ENCODE data around the gene ASB8. TPM values are rescaled to one million over a fixed set of nuclear protein-coding genes. Genes with fewer than 3 reads are reported as not detected.
A peak's percentile ranks its signal among the peaks of the same experiment; 100 is the strongest.
"Not testable (repeated sequence)": the region's sequence is repeated elsewhere in the genome, so short reads cannot be mapped to it uniquely, and the experiment has no call there.

Gene ASB8
- total RNA-seq, 3 donors from 2014 or later (not counting 1 experiment from before 2014, with no cell fraction given): 62.9 to 73.8 (median 71.3) TPM

DNA sequence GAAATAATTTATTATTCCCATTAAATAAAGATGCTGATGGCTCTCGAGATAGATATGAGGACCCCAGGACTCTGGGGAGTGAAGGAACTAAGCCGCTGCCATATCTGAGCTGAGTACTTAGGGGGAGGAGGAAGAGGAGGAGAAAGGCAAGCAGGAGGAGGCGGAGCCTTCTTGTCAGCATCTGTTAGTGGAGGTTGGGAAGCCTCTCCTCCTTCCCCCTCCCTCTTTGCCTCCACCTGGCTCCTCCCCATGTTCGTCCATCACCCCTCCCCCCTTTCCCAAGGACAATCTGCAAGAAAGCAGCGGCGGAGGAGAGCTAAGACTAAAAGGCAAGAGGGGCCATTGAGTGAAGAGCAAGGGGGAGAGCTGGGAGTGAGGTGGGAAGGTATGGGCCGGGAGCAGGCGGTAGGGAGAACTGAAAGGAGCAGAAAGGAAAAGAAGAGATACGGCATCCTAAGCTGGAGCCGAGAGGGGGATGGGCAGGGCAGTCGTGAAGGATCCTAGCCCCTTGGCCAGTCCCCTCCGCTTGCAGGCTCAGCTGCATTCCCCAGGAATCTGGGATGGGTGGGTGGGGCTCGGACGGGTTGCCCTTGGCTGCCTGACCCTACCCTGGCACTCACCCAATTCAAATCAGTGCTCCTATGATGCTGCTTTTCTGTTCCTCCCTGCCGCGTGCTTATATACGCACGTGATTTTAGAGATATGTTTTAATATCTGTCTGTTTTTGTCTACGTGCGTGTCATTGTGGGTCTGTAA lies 38.1 kb downstream of the ASB8 start, which contains the start of gene PFKM:
TSS of gene PFKM (plus strand) at position 287 of the 756 bp plus-strand sequence. CDS start 3,411 bp downstream, outside the sequence.
- TF ChIP-seq, protein P1, sequence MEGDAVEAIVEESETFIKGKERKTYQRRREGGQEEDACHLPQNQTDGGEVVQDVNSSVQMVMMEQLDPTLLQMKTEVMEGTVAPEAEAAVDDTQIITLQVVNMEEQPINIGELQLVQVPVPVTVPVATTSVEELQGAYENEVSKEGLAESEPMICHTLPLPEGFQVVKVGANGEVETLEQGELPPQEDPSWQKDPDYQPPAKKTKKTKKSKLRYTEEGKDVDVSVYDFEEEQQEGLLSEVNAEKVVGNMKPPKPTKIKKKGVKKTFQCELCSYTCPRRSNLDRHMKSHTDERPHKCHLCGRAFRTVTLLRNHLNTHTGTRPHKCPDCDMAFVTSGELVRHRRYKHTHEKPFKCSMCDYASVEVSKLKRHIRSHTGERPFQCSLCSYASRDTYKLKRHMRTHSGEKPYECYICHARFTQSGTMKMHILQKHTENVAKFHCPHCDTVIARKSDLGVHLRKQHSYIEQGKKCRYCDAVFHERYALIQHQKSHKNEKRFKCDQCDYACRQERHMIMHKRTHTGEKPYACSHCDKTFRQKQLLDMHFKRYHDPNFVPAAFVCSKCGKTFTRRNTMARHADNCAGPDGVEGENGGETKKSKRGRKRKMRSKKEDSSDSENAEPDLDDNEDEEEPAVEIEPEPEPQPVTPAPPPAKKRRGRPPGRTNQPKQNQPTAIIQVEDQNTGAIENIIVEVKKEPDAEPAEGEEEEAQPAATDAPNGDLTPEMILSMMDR (IDR thresholded peaks at IDR 0.05): no peak
- Histone ChIP-seq H3K4me1 (ENCODE audit: control insufficient read depth, insufficient read depth, low read length) (peaks cover 10% of the 10 kb centered on the region), H3K27me3 (ENCODE audit: control insufficient read depth, insufficient read depth, low read length) (peaks cover 2% of the 10 kb centered on the region), H3K36me3 (ENCODE audit: control insufficient read depth, insufficient read depth, low read length) (no peaks in the 10 kb centered on the region), H3K27ac (ENCODE audit: low read length) (no peak within 1 kb of the TSS), H3K9me3 (ENCODE audit: control insufficient read depth, insufficient read depth, low read length) (no peaks in the 10 kb centered on the region), H3K4me3 (ENCODE audit: low read length) (peak within 1 kb of the TSS; percentile 47)
- Mint-ChIP-seq H3K4me1 (peaks cover 12 to 14% of the 10 kb centered on the region in 2 donors), H3K27ac (peak within 1 kb of the TSS in 1 of 2 donors; percentile 7), H3K9me3 (no peaks in the 10 kb centered on the region), H3K4me3 (peak within 1 kb of the TSS; percentile 91), H3K36me3 (no peaks in the 10 kb centered on the region), H3K27me3 (ENCODE audit: low read depth in 2 of 2) (peaks cover 15 to 19% of the 10 kb centered on the region in 2 donors)
- 4% methylated on average over 18 of the region's 20 CpGs for WGBS (ENCODE audit: insufficient coverage)
- intact Hi-C loops (cut with micrococcal nuclease): no loop called here
- peak in 1 of 2 donors; percentile 81 for DNase-seq
- ATAC-seq: peak; percentile 81 to 98 (median 95)

DNA sequence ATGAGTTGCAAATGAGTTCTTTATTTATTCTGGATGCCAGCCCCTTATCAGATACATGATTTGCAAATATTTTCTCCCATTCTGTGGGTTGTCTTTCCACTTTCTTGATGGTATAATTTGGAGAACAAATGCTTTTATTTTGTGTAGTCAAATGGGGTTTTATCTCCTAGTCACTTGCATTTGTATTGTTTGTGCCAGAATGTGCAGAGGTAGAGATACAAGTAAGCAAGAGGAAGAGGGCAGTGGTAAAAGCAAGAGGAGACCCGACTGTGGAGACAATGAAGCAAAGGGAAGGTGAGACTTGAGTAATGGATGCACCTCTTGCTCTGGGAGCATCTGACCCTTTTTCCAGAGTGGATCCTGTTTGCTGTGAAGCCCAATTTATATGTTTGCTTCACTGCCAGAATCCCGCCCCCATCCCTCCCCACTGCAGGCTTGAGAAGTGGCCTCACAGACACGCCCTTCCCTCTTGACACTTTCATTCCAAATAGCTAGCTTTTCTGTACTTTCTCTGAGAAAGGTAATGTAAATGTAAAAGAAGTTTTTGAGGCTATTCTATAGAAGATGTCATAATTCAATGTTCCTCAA lies 38.9 kb downstream of the ASB8 start:
- intact Hi-C loops (cut with micrococcal nuclease): no loop called here
- no peaks in the 10 kb centered on the region for H3K36me3 Mint-ChIP-seq
- H3K4me1 Mint-ChIP-seq: peaks cover 12 to 14% of the 10 kb centered on the region in 2 donors
- Histone ChIP-seq H3K4me1 (ENCODE audit: control insufficient read depth, insufficient read depth, low read length) (peaks cover 10% of the 10 kb centered on the region), H3K36me3 (ENCODE audit: control insufficient read depth, insufficient read depth, low read length) (no peaks in the 10 kb centered on the region), H3K4me3 (ENCODE audit: low read length) (no peak overlapping the region), H3K9me3 (ENCODE audit: control insufficient read depth, insufficient read depth, low read length) (no peaks in the 10 kb centered on the region), H3K27me3 (ENCODE audit: control insufficient read depth, insufficient read depth, low read length) (peaks cover 2% of the 10 kb centered on the region), H3K27ac (ENCODE audit: low read length) (no peak overlapping the region)
- DNase-seq (no peak), ATAC-seq (no peak)
- H3K9me3 Mint-ChIP-seq: no peaks in the 10 kb centered on the region
- 77% methylated on average over 2 of the region's 3 CpGs for WGBS (ENCODE audit: insufficient coverage)
- H3K27ac Mint-ChIP-seq: no peak overlapping the region
- TF ChIP-seq, protein P1 (IDR thresholded peaks at IDR 0.05): no peak
- H3K4me3 Mint-ChIP-seq: peak overlapping the region; percentile 91
- peaks cover 18 to 19% of the 10 kb centered on the region in 2 donors for H3K27me3 Mint-ChIP-seq (ENCODE audit: low read depth in 2 of 2)

- H3K4me3 Mint-ChIP-seq: no peak overlapping the region
- intact Hi-C loops (cut with micrococcal nuclease): no loop called here
- Histone ChIP-seq H3K27ac (ENCODE audit: low read length) (no peak overlapping the region), H3K27me3 (ENCODE audit: control insufficient read depth, insufficient read depth, low read length) (peaks cover 2% of the 10 kb centered on the region), H3K36me3 (ENCODE audit: control insufficient read depth, insufficient read depth, low read length) (no peaks in the 10 kb centered on the region), H3K4me3 (ENCODE audit: low read length) (no peak overlapping the region), H3K4me1 (ENCODE audit: control insufficient read depth, insufficient read depth, low read length) (peaks cover 10% of the 10 kb centered on the region), H3K9me3 (ENCODE audit: control insufficient read depth, insufficient read depth, low read length) (no peaks in the 10 kb centered on the region)
- no peak for ATAC-seq
- H3K36me3 Mint-ChIP-seq: no peaks in the 10 kb centered on the region
- TF ChIP-seq, protein P1 (IDR thresholded peaks at IDR 0.05): no peak
- no peaks in the 10 kb centered on the region for H3K9me3 Mint-ChIP-seq
- no peak for DNase-seq
- H3K4me1 Mint-ChIP-seq: peaks cover 12 to 14% of the 10 kb centered on the region in 2 donors
- peaks cover 18 to 19% of the 10 kb centered on the region in 2 donors for H3K27me3 Mint-ChIP-seq (ENCODE audit: low read depth in 2 of 2)
- 97% methylated on average over 1 of the region's 1 CpG for WGBS (ENCODE audit: insufficient coverage)
- H3K27ac Mint-ChIP-seq: no peak overlapping the region
Observed at GRCh38 chr12:48115957-48116356, 41.4 kb downstream of the ASB8 start.

GRCh38 chr12:48111312-48111693 lies 46.0 kb downstream of the ASB8 start:
- H3K4me1 Mint-ChIP-seq; H3K4me3 ChIP-seq (ENCODE audit: low read length); H3K4me1 ChIP-seq (ENCODE audit: control insufficient read depth, insufficient read depth, low read length); H3K27me3 ChIP-seq (ENCODE audit: control insufficient read depth, insufficient read depth, low read length); H3K27ac ChIP-seq (ENCODE audit: low read length); intact Hi-C loops (cut with micrococcal nuclease); DNase-seq; H3K36me3 Mint-ChIP-seq; H3K4me3 Mint-ChIP-seq; ATAC-seq; H3K9me3 ChIP-seq (ENCODE audit: control insufficient read depth, insufficient read depth, low read length); H3K9me3 Mint-ChIP-seq; H3K27ac Mint-ChIP-seq; H3K36me3 ChIP-seq (ENCODE audit: control insufficient read depth, insufficient read depth, low read length): not testable (repeated sequence)
- WGBS (ENCODE audit: insufficient coverage): 93% methylated on average over 5 of the region's 5 CpGs
- H3K27me3 Mint-ChIP-seq (ENCODE audit: low read depth in 2 of 2): peaks cover 17 to 18% of the 10 kb centered on the region in 2 donors

All from natural killer cell (primary cell).